Amniotic epithelial cell (primary cell): ENCODE data around the gene UMAD1.

Experiments
- DNase-seq: peaks from one replicate; pipeline ENCODE4 v3.0.0-alpha.2; 2010; ENCODE audit warnings: low read depth

Gene UMAD1

DNA sequence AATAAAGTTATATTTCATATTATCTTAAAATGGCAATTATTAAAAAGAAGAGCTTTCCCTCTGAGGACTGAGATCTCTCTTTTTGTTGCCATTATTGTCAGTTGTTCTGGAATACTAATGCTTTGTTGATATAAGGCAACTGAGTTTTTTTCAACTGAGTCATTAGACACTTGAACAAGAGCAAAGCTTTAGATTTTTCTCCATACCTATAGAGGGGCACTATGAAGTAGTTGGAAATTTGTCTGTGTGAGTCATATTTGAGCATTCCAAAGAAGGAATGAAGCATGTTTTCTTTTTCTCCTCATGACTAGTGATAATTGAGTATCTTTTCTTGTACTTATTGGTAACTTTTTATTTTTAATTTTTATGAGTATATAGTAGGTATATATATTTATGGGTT lies 53.3 kb downstream of the UMAD1 start:
- DNase-seq, result peak; percentile 77

GRCh38 chr7:7694542-7694941 lies 54.0 kb downstream of the UMAD1 start:
- DNase-seq, result no peak

DNA sequence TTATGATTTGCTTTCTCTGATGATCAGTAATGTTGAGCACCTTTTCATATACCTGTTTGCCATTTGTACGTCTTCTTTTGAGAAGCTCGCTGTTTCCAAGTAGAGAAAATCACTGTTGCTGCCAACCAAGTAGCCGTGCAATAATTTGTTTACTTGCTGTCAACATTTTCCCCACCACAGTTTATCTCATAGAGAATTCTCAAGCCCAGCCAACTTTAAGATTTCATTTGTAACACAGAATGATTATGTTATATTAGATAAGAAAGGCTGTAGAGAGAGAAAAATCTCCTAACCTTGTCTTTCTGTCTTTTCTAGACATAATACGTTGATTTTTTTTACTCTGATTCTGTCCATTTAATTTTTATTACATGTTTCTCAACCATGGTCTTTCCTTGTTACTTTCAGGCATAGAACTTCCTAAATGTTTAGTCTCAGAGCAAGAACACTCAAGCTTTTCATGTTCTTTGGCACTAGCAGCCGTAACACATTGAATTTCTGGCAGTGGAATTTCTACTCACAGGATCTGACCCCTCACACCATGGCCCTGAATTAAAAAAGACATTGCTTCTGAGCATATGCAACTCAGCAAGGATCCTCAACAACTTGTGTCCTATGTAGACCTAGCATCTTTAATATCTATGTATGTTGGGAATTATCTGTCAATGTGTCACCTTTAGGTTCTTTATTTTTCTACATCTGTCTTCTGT lies 54.7 kb downstream of the UMAD1 start:
- DNase-seq, result peak; percentile 75

DNA sequence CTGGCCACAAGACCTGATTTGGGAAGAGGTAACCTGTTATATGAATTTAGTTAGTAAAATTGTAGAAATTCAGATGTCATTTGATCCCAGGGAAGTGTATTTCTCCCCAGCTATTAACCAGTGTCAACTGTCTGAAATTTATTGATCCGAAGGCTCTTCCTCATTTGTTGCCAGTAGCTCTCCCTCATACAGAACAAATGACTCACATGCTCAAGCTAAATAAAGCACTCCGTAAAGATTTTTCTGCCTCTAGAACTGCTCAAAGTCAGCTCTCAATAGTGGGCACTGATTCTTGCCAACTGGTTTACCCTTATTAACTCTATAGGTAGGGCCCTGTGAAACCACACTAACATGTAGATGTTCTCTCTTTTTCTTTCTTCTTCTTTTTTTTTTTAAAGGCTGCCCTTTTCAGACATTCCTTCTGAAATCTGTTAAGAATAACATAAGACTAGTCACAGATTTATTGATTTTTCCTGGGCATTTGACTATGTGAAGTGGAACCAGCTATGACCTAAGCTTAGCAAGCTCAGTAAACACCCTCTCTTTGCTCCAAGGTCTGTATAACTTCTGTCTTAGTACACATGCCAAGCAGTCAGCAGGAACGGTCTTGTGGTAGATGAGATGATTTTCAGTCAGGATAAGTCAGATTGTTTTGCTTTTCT lies 56.0 kb downstream of the UMAD1 start:
- peak; percentile 70 for DNase-seq

- DNase-seq, result no peak
Observed at GRCh38 chr7:7698930-7699329, 58.4 kb downstream of the UMAD1 start.

- no peak for DNase-seq
Observed at GRCh38 chr7:7699380-7699779, 58.8 kb downstream of the UMAD1 start.

DNA sequence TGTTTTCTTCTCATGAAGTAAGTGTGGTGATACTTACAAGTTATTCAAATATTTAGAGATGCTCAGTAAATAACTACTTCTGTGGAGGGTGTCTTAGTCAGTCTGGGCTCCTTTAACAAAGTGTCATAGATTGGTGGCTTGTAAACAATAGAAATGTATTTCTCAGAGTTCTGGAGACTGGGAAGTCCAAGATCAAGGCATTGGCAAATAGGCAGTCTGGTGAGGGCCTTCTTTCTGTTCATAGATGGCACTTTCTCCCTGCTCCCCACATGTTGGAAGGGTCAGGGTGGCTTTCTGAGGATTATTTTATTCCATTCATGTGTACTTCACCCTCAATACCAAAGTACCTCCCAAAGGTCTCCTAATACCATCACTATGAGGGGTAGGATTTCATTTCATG lies 59.4 kb downstream of the UMAD1 start:
- DNase-seq, result no peak

DNA sequence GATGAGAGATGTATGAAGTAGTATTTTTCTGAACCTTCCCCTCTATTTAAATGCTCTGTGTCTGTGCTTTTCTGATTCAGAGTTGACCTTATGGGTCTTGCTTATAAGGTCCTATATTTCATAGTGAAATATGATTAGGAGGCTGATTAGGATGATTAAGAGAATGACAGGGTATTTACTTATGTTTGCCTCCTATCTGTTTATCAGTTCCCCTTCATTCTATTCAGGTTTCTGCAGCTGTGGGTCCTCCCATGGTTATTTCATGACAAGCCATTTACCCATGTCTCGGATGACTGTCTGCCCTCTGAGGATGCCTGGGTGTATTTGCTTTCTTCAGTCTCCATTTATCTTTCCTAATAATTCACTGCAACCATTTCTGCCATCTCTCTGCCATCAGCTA lies 61.0 kb downstream of the UMAD1 start:
- DNase-seq, result no peak

GRCh38 chr7:7702826-7703225 lies 62.3 kb downstream of the UMAD1 start:
- no peak for DNase-seq

- DNase-seq, result no peak
Observed at GRCh38 chr7:7703427-7703826, 62.9 kb downstream of the UMAD1 start.

- no peak for DNase-seq
Observed at GRCh38 chr7:7704867-7705266, 64.3 kb downstream of the UMAD1 start.

- no peak for DNase-seq
Observed at GRCh38 chr7:7705318-7705717, 64.8 kb downstream of the UMAD1 start.

- DNase-seq, result no peak
Observed at GRCh38 chr7:7706101-7706511, 65.6 kb downstream of the UMAD1 start.

DNA sequence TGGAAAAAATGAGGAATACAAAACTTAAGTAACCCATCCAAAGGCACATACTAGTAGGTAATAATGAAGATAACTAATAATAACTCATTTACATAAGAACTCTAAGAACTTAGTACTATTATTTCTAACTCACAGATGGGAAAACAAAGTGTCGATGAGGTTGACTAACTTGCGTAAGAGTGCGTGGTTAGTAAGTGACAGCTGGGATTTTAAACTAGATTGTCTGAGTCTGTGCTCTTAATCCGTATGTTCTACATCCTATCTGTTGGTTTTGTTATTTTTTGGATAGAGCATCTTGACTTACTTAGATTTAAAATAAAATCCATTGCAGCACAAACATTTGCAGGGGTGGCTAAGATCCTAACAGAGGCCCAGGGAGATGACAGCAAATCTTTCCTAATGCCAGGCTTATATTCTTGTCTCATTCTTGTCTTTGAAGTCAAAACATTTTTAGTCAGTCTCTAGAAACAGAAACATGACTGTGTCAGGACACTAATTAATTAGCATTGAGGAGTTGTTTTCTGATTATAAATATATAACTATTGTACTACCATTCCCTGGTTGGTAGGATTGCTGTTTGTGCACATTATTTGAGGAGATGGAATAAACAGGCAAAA lies 66.1 kb downstream of the UMAD1 start:
- peak; percentile 29 for DNase-seq

- no peak for DNase-seq
Observed at GRCh38 chr7:7707246-7707645, 66.7 kb downstream of the UMAD1 start.

DNA sequence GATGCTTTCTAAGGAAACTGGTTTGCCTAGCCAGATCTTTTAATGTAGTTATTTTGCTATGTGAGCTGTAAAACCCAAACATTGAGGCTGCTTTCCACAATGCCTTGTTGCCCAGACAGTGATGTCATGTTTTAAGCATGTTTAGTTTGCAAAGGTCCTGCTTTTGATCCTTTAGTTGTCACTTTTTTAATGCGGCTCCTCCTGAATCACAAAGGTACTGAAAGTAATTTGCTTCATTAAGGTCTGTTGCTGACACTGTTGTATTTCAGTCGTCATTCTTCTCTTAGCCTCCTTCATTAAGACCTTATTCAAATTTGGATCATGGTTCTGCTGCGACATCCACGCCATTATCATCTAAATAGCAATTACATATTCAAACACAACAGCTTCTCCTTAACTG lies 67.3 kb downstream of the UMAD1 start:
- peak; percentile 36 for DNase-seq

DNA sequence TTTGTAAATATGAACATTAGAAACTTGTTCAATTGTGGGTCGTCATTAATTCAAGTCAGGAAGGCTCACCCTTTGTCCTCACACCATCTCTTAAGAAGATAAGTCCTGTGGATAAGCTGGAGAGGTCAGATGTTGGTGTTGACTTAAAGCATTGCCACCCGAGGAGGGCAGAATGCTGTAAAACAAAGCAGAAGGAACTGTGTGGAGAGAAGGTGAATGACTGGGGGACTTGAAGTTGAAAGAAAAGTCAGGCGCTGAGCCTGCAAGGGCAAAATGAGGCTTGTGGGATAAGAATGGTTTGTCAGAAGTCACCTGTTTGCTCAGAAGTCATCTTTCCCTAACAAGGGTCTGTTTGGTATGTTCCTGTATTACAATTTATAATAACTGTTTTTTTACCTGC lies 68.7 kb downstream of the UMAD1 start:
- no peak for DNase-seq

DNA sequence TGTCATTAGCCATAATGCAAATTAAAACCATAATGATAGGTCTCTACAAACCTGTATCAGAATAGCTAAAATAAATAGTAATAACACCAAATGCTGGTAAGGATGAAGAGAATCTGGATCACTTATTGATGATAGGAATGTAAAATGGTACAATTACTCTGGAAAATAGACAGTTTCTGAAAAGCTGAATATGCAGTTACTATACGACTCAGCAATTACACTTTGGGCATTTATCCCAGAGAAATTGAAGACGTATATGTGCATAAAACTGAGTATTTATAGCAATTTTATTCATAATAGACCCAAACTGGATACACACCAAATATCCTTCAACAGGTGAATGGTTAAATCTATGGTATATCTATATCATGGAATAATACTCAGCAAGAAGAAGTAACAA lies 69.9 kb downstream of the UMAD1 start:
- no peak for DNase-seq

DNA sequence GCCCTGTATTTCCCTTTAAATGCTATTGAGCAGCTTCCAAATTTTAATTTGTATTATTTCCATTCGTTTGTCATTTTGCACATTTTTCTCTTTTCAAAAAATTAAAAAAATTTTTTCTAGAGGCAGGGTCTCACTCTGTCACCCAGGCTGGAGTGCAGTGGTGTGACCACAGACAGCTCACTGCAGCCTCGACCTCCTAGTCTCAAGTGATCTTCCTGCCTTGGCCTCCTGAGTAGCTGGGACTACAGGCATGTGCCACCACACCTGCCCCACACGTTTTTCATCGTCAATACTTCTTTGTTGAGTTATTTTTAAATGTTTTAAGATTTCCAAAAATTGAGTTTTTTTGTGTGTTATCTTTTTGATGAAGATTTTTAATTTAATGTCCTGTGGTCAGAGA lies 73.2 kb downstream of the UMAD1 start:
- DNase-seq, result no peak

DNA sequence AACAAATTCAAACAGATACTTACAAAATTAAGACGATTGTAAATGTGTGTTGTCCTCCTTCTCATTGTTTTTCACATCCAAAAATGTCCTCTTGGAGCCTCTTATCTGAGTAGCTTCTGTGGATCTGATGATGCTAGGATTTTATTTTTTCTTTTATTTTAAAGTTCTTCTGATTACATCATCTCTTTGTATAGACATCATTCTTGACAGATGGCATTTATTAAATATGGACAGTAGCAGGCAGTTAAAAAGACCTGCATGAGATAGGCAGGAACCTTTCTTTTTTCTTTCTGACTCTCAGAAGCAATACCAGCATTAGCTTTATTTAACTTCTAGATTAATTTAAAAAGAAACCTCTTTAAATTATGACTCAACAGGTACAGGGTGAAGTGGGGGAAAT lies 77.9 kb downstream of the UMAD1 start, which contains the start of gene RPA3:
Gene RPA3 (minus strand): TSS at position 116 of the 400 bp plus-strand sequence. CDS start 78,189 bp downstream, outside the sequence.
- no peak for DNase-seq

DNA sequence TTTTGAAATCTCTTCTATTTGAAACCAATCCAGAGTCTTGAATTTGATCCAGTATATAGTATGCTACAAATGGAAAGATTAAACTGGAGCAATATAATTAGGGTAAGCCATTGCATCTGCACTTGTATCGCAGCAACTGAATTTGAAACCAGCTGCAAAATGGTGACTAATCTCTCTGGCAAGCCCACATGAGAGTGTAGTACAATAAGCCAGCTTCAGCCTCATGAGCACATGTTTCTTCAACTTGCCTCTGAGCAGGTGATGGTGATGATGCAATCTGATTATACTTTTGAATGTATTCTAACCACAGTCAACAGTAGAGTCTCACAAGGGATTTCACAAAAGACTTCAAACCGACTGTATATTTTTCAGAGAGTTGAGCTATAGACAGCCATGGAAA lies 78.7 kb downstream of the UMAD1 start:
- peak; percentile 97 for DNase-seq

- no peak for DNase-seq
Observed at GRCh38 chr7:7720193-7720592, 79.6 kb downstream of the UMAD1 start.
